Lung (tissue), 12 donors: Measurements from ENCODE around the gene OR9A4. TPM values are rescaled to one million over a fixed set of nuclear protein-coding genes. Genes with fewer than 3 reads are reported as not detected.
A peak's percentile ranks its signal among the peaks of the same experiment; 100 is the strongest.

Source experiments
- ATAC-seq: fragments of 200-7000 bp; cut with Tn5 transposase; one replicate; pipeline ENCODE4 v1.9.1; 2020; ENCODE audit warnings: moderate number of reproducible peaks; ENCODE audit not compliant: insufficient read depth, low FRiP score
- DNase-seq, 3 donors: peaks; one replicate each; pipeline ENCODE4 v3.0.0-alpha.2; 2013 to 2017
- H3K27ac ChIP-seq, 2 donors: one replicate each; pipeline ENCODE4 v1.5.1; 2013; ENCODE audit warnings: mild to moderate bottlenecking in 2 of 2, moderate library complexity in 2 of 2, control low read depth in 1 of 2, inconsistent platforms in 1 of 2, low read depth in 1 of 2, low read length in 1 of 2
- H3K27me3 ChIP-seq, 3 donors: one replicate each; pipeline ENCODE4 v1.5.1; 2013; ENCODE audit warnings: low read length in 2 of 3; ENCODE audit not compliant: control insufficient read depth in 3 of 3, insufficient read depth in 3 of 3
- H3K36me3 ChIP-seq, 4 donors: one replicate each; pipeline ENCODE4 v1.5.1; 2013; ENCODE audit warnings: low read length in 4 of 4, mild to moderate bottlenecking in 1 of 4, moderate library complexity in 1 of 4; ENCODE audit not compliant: control insufficient read depth in 4 of 4, insufficient read depth in 4 of 4
- H3K4me1 ChIP-seq, 5 donors: one replicate each; pipeline ENCODE4 v1.5.1; 2013; ENCODE audit warnings: low read length in 5 of 5, mild to moderate bottlenecking in 2 of 5, moderate library complexity in 1 of 5; ENCODE audit not compliant: control insufficient read depth in 5 of 5, insufficient read depth in 5 of 5
- H3K4me3 ChIP-seq: one replicate; pipeline ENCODE4 v1.5.1; 2013; ENCODE audit warnings: mild to moderate bottlenecking, control low read depth, moderate library complexity
- H3K9ac ChIP-seq, 2 donors: one replicate each; pipeline ENCODE4 v1.5.1; 2013; ENCODE audit warnings: low read length in 2 of 2, control low read depth in 1 of 2; ENCODE audit not compliant: insufficient read depth in 1 of 2
- H3K9me3 ChIP-seq, 4 donors: one replicate each; pipeline ENCODE4 v1.5.1; 2013; ENCODE audit warnings: low read length in 3 of 4, mild to moderate bottlenecking in 1 of 4, moderate library complexity in 1 of 4; ENCODE audit not compliant: control insufficient read depth in 4 of 4, insufficient read depth in 3 of 4
- WGBS, 2 donors: extraction: QIAGEN DNeasy Blood & Tissue Kit; methylation state at CpG; one replicate each; pipeline ENCODE4 v1.1.7; 2013; 5-methylcytosine and 5-hydroxymethylcytosine counted together
- polyA plus RNA-seq, 2 donors: library from polyadenylated mRNA; stranded (reverse); fragments of 200-250 nt; gene quantifications; one replicate each; pipeline ENCODE4 v1.2.1, GENCODE V29; 2013
- total RNA-seq, 2 donors: library from RNA; depleted of rRNA in 1 of 2; stranded (reverse); fragments of >200 nt in 1 of 2; gene quantifications; one replicate each; pipeline ENCODE4 v1.2.1, GENCODE V29; 2014 to 2021
- TF ChIP-seq, protein P1 (sequence below): IDR thresholded peaks from 2 replicates; pipeline ENCODE4 v1.5.1; 2012; ENCODE audit warnings: mild to moderate bottlenecking; ENCODE audit errors: control extremely low read depth, extremely low read depth
- donor health status: control.
- donor health status: control.
- donor health status: Bipolar disorder and iron deficiency.
- donor health status: healthy.
- donor health status: DM: yes; HTN: yes; CAD: no.

The OR9A4 gene
- total and polyA plus RNA-seq, 4 donors: 0.20 TPM; not detected in 3

DNA sequence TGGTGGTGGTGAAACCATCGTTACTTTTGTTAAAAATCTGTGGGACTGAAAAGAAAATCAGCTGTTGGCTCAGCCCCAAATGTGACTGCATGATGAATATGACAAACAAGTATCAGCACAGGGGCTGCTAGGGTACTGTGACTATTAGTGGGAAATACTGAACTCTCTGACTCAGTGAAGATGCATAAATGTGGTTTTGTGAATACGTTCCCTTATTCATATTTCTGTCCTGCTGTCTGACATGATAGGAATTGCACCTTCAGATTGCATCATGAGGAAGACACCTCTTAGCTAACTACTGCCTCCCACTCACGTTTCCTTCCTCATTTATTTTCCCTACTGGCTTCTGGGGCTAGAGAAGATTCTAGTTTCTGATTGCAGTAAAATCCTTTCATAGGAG lies 29.2 kb downstream of the OR9A4 start:
- no peak for DNase-seq
- no peak overlapping the region for H3K9ac ChIP-seq
- peak; percentile 62 for ATAC-seq
- no peaks in the 10 kb centered on the region for H3K4me1 ChIP-seq
- no peak overlapping the region for H3K4me3 ChIP-seq
- H3K27me3 ChIP-seq: no peaks in the 10 kb centered on the region
- H3K36me3 ChIP-seq: no peaks in the 10 kb centered on the region
- 31 to 49% methylated on average over 3 of the region's 3 CpGs for WGBS, 2 donors
- H3K9me3 ChIP-seq: peaks cover 0 to 2% (median 0%) of the 10 kb centered on the region in 4 donors
- TF ChIP-seq, protein P1, sequence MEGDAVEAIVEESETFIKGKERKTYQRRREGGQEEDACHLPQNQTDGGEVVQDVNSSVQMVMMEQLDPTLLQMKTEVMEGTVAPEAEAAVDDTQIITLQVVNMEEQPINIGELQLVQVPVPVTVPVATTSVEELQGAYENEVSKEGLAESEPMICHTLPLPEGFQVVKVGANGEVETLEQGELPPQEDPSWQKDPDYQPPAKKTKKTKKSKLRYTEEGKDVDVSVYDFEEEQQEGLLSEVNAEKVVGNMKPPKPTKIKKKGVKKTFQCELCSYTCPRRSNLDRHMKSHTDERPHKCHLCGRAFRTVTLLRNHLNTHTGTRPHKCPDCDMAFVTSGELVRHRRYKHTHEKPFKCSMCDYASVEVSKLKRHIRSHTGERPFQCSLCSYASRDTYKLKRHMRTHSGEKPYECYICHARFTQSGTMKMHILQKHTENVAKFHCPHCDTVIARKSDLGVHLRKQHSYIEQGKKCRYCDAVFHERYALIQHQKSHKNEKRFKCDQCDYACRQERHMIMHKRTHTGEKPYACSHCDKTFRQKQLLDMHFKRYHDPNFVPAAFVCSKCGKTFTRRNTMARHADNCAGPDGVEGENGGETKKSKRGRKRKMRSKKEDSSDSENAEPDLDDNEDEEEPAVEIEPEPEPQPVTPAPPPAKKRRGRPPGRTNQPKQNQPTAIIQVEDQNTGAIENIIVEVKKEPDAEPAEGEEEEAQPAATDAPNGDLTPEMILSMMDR: no peak
- H3K27ac ChIP-seq: no peak overlapping the region

- Histone ChIP-seq H3K9ac (no peak within 1 kb of the TSS), H3K27ac (no peak within 1 kb of the TSS), H3K4me1 (no peaks in the 10 kb centered on the region), H3K9me3 (peaks cover 0 to 2% (median 0%) of the 10 kb centered on the region in 4 donors), H3K27me3 (no peaks in the 10 kb centered on the region), H3K36me3 (no peaks in the 10 kb centered on the region), H3K4me3 (no peak within 1 kb of the TSS)
- TF ChIP-seq, protein P1: no peak
- 42 to 55% methylated on average over 3 of the region's 3 CpGs for WGBS, 2 donors
- no peak for DNase-seq
- no peak for ATAC-seq
Measured at GRCh38 chr7:141946796-141947195, 30.6 kb downstream of the OR9A4 start, which contains the start of gene CLEC5A. Gene CLEC5A (minus strand): TSS chr7:141946974. CDS start chr7:141946292, 682 bp downstream.

- Histone ChIP-seq H3K4me3 (no peak overlapping the region), H3K36me3 (no peaks in the 10 kb centered on the region), H3K27me3 (no peaks in the 10 kb centered on the region), H3K9me3 (peaks cover 0 to 2% (median 0%) of the 10 kb centered on the region in 4 donors), H3K9ac (no peak overlapping the region), H3K27ac (no peak overlapping the region), H3K4me1 (no peaks in the 10 kb centered on the region)
- ATAC-seq (no peak), DNase-seq (no peak)
- TF ChIP-seq, protein P1: no peak
- WGBS, 2 donors: 60 to 73% methylated on average over 2 of the region's 2 CpGs
Measured at GRCh38 chr7:141949021-141949420, 32.8 kb downstream of the OR9A4 start.

- Histone ChIP-seq H3K4me1 (no peaks in the 10 kb centered on the region), H3K9me3 (peaks cover 0 to 2% (median 0%) of the 10 kb centered on the region in 4 donors), H3K27ac (no peak overlapping the region), H3K4me3 (no peak overlapping the region), H3K27me3 (no peaks in the 10 kb centered on the region), H3K9ac (no peak overlapping the region), H3K36me3 (no peaks in the 10 kb centered on the region)
- ATAC-seq: no peak
- TF ChIP-seq, protein P1: no peak
- 34 to 50% methylated on average over 2 of the region's 2 CpGs for WGBS, 2 donors
- DNase-seq: no peak
Measured at GRCh38 chr7:141949451-141949850, 33.3 kb downstream of the OR9A4 start.
